Effector memory CD8-positive, alpha-beta T cell (primary cell): ENCODE data around the gene ZNF146.
A peak's percentile ranks its signal among the peaks of the same experiment; 100 is the strongest.
"Not testable (repeated sequence)": the region's sequence is repeated elsewhere in the genome, so short reads cannot be mapped to it uniquely, and the experiment has no call there.

Source experiments
- ATAC-seq: fragments of 150-1000 bp; cut with Tn5 transposase; replicated peaks from 2 replicates; pipeline ENCODE4 v1.10.0; 2021; ENCODE audit warnings: mild to moderate bottlenecking, moderate library complexity
- DNase-seq, 3 experiments: peaks; one replicate each; pipeline ENCODE4 v3.0.0; 2021
- H3K27ac Mint-ChIP-seq, 2 donors: one replicate each; pipeline ENCODE4 v1.8.0; 2022; ENCODE audit warnings: mild to moderate bottlenecking in 2 of 2, mixed read lengths in 2 of 2, moderate library complexity in 2 of 2
- H3K27me3 Mint-ChIP-seq, 2 donors: one replicate each; pipeline ENCODE4 v1.8.0; 2022; ENCODE audit warnings: mixed read lengths in 2 of 2
- H3K36me3 Mint-ChIP-seq: one replicate; pipeline ENCODE4 v1.8.0; 2022; ENCODE audit warnings: mild to moderate bottlenecking, moderate library complexity, mixed read lengths; ENCODE audit not compliant: insufficient read depth
- H3K4me1 Mint-ChIP-seq, 2 donors: one replicate each; pipeline ENCODE4 v1.8.0; 2022; ENCODE audit warnings: low read depth in 2 of 2, mixed read lengths in 2 of 2
- H3K4me3 Mint-ChIP-seq, 2 donors: one replicate each; pipeline ENCODE4 v1.8.0; 2022; ENCODE audit warnings: mild to moderate bottlenecking in 2 of 2, mixed read lengths in 2 of 2, moderate library complexity in 2 of 2
- H3K9me3 Mint-ChIP-seq, 2 donors: one replicate each; pipeline ENCODE4 v1.8.0; 2022; ENCODE audit warnings: mixed read lengths in 2 of 2
- total RNA-seq, 9 experiments: gene quantifications; one replicate each; lab custom pipeline; 2026; lab: John Stamatoyannopoulos, UW

Gene ZNF146
- total RNA-seq: 51.8 to 263 (median 217) reads per million in 9 experiments

- no peak within 1 kb of the TSS for H3K27ac Mint-ChIP-seq
- ATAC-seq: peak; percentile 79
- no peaks in the 10 kb centered on the region for H3K27me3 Mint-ChIP-seq
- no peaks in the 10 kb centered on the region for H3K9me3 Mint-ChIP-seq
- DNase-seq: peak; percentile 93 to 96 (median 93)
- H3K4me3 Mint-ChIP-seq: no peak within 1 kb of the TSS
- peaks cover 11 to 24% of the 10 kb centered on the region in 2 donors for H3K4me1 Mint-ChIP-seq
- H3K36me3 Mint-ChIP-seq: peaks cover 19% of the 10 kb centered on the region
Measured at GRCh38 chr19:36214386-36215275, at the start of gene ZNF146, which contains the start of gene ZNF565. Gene ZNF146 (plus strand): TSS chr19:36215106. CDS start chr19:36236441, 21,335 bp downstream. Gene ZNF565 (minus strand): TSS chr19:36214665. CDS start chr19:36201985, 12,680 bp downstream.

DNA sequence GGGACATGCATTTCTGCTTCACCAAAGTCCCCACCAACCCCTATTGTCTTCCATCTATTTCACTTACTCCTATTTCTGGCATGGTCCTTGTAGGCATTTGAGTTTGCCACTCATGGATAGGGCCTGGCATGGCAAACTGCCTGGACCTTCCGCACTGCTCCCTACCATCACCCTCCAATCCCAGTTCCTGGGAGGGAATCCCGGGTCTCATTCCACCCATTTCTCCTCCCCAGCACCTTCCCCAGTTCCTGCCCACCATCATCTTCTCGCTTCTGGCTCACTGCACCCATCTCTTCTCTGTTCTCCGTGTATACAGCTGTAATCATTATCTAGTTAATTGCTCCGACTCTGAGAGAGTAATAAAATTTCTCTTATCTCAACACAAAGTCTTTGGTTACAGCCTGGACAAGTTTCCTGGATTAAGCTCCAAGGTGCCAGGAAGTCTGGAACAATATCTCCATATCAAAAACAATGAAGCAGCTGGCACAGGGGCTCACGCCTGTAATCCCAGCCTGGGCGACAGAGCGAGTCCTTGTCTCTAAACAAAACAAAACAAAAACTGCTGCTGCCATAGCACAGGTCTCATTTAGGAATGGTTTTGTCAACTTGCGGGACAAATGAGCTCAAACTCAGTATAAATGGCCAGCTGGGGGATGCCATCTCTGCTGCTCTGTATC, 45.7 kb upstream of the ZNF146 start:
- peaks cover 5% of the 10 kb centered on the region for H3K36me3 Mint-ChIP-seq
- no peaks in the 10 kb centered on the region for H3K27me3 Mint-ChIP-seq
- no peaks in the 10 kb centered on the region for H3K9me3 Mint-ChIP-seq
- peaks cover 0 to 2% of the 10 kb centered on the region in 2 donors for H3K4me1 Mint-ChIP-seq
- no peak overlapping the region for H3K4me3 Mint-ChIP-seq
- no peak for ATAC-seq
- H3K27ac Mint-ChIP-seq: no peak overlapping the region
- DNase-seq: no peak

- Mint-ChIP-seq H3K4me3 (no peak overlapping the region), H3K36me3 (peaks cover 3% of the 10 kb centered on the region), H3K27ac (no peak overlapping the region), H3K4me1 (peaks cover 0 to 2% of the 10 kb centered on the region in 2 donors), H3K9me3 (no peaks in the 10 kb centered on the region), H3K27me3 (no peaks in the 10 kb centered on the region)
- DNase-seq (no peak), ATAC-seq (no peak)
Measured at GRCh38 chr19:36172852-36173251, 42.1 kb upstream of the ZNF146 start.

GRCh38 chr19:36173846-36174245, 41.1 kb upstream of the ZNF146 start:
- H3K27ac Mint-ChIP-seq, DNase-seq, H3K36me3 Mint-ChIP-seq, H3K9me3 Mint-ChIP-seq, H3K4me1 Mint-ChIP-seq, ATAC-seq, H3K27me3 Mint-ChIP-seq, H3K4me3 Mint-ChIP-seq: not testable (repeated sequence)

DNA sequence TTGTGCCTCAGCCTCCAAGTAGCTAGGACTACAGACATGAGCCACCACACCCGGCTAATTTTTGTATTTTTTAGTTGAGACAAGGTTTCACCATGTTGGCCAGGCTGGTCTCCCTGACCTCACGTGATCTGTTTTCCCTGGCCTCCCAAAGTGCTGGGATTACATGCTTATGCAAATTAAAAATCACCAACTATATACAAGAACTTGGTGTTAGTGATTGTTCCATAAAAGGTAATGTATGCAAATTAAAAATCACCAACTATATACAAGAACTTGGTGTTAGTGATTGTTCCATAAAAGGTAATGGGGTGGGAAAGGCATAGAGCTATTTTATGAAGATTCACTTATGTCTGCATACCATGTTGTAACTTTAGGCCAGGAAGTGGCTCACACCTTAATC, 35.8 kb upstream of the ZNF146 start:
- not testable (repeated sequence) for H3K9me3 Mint-ChIP-seq, H3K4me1 Mint-ChIP-seq, H3K27ac Mint-ChIP-seq

GRCh38 chr19:36182612-36183244, 32.2 kb upstream of the ZNF146 start:
- DNase-seq: no peak
- Mint-ChIP-seq H3K27ac (no peak overlapping the region), H3K27me3 (no peaks in the 10 kb centered on the region), H3K4me1 (no peaks in the 10 kb centered on the region), H3K9me3 (no peaks in the 10 kb centered on the region), H3K4me3 (no peak overlapping the region), H3K36me3 (peaks cover 15% of the 10 kb centered on the region)
- no peak for ATAC-seq

More for the DNA sequence above, 35.8 kb upstream of the ZNF146 start:
- ATAC-seq, DNase-seq, H3K4me3 Mint-ChIP-seq, H3K27me3 Mint-ChIP-seq: not testable (repeated sequence)
- H3K36me3 Mint-ChIP-seq: peaks cover 11% of the 10 kb centered on the region

- ATAC-seq (no peak), DNase-seq (no peak)
- Mint-ChIP-seq H3K27me3 (no peaks in the 10 kb centered on the region), H3K27ac (no peak overlapping the region), H3K36me3 (peaks cover 15% of the 10 kb centered on the region), H3K9me3 (no peaks in the 10 kb centered on the region), H3K4me1 (no peaks in the 10 kb centered on the region), H3K4me3 (no peak overlapping the region)
Measured at GRCh38 chr19:36183245-36183628, 31.7 kb upstream of the ZNF146 start.

DNA sequence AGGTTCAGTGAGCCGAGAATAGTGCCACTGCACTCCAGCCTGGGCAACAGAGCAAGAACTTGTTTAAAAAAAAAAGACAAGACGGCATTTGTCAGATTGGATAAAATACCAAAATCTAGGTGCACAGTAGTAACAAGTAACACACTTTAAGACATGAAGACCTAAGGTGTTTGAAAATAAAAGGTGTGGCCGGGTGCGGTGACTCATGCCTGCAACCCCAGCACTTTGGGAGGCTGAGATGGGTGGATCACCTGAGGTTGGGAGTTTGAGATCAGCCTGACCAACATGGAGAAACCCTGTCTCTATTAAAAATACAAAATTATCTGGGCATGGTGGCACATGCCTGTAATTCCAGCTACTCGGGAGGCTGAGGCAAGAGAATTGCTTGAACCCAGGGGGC, 28.2 kb upstream of the ZNF146 start:
- not testable (repeated sequence) for H3K27me3 Mint-ChIP-seq, ATAC-seq, H3K4me3 Mint-ChIP-seq, H3K4me1 Mint-ChIP-seq, H3K9me3 Mint-ChIP-seq, DNase-seq
- peak overlapping the region in 1 of 2 donors; percentile 33 for H3K27ac Mint-ChIP-seq
- H3K36me3 Mint-ChIP-seq: peaks cover 24% of the 10 kb centered on the region

DNA sequence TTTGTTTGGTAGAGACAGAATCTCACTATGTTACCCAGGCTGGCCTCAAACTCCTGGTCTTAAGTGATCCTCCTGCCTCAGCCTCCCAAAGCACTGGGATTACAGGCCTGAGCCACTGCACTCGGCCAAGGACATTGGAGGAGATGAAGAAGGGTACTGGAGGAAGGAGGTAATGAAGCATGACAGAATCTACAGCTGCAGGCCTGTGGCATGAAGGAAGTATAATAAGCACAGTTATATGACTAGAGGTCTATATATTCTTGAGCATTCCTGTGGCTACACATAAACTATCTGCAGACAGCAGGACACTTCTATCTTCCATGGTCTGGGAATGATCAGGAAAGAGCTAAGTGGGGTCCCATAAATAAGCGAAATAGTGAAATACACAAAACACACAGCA, 18.7 kb upstream of the ZNF146 start:
- Mint-ChIP-seq H3K9me3 (no peaks in the 10 kb centered on the region), H3K27ac (no peak overlapping the region), H3K4me1 (no peaks in the 10 kb centered on the region), H3K36me3 (peaks cover 24% of the 10 kb centered on the region), H3K27me3 (no peaks in the 10 kb centered on the region), H3K4me3 (no peak overlapping the region)
- DNase-seq (no peak), ATAC-seq (no peak)

GRCh38 chr19:36198119-36198518, 16.8 kb upstream of the ZNF146 start:
- ATAC-seq (no peak), DNase-seq (no peak)
- no peak overlapping the region for H3K4me3 Mint-ChIP-seq
- H3K9me3 Mint-ChIP-seq: no peaks in the 10 kb centered on the region
- no peaks in the 10 kb centered on the region for H3K27me3 Mint-ChIP-seq
- peaks cover 26% of the 10 kb centered on the region for H3K36me3 Mint-ChIP-seq
- no peak overlapping the region for H3K27ac Mint-ChIP-seq
- H3K4me1 Mint-ChIP-seq: no peaks in the 10 kb centered on the region

- Mint-ChIP-seq H3K4me1 (no peaks in the 10 kb centered on the region), H3K4me3 (no peak overlapping the region), H3K27me3 (no peaks in the 10 kb centered on the region), H3K9me3 (no peaks in the 10 kb centered on the region), H3K27ac (peak overlapping the region in 1 of 2 donors; percentile 8), H3K36me3 (peaks cover 7% of the 10 kb centered on the region)
- DNase-seq (no peak), ATAC-seq (no peak)
Measured at GRCh38 chr19:36201684-36202083, 13.2 kb upstream of the ZNF146 start.

- Mint-ChIP-seq H3K27me3 (no peaks in the 10 kb centered on the region), H3K9me3 (no peaks in the 10 kb centered on the region), H3K4me3 (no peak overlapping the region), H3K36me3 (peaks cover 10% of the 10 kb centered on the region), H3K27ac (no peak overlapping the region), H3K4me1 (peaks cover 0 to 2% of the 10 kb centered on the region in 2 donors)
- no peak for ATAC-seq
- DNase-seq: no peak
Measured at GRCh38 chr19:36203293-36203692, 11.6 kb upstream of the ZNF146 start.

DNA sequence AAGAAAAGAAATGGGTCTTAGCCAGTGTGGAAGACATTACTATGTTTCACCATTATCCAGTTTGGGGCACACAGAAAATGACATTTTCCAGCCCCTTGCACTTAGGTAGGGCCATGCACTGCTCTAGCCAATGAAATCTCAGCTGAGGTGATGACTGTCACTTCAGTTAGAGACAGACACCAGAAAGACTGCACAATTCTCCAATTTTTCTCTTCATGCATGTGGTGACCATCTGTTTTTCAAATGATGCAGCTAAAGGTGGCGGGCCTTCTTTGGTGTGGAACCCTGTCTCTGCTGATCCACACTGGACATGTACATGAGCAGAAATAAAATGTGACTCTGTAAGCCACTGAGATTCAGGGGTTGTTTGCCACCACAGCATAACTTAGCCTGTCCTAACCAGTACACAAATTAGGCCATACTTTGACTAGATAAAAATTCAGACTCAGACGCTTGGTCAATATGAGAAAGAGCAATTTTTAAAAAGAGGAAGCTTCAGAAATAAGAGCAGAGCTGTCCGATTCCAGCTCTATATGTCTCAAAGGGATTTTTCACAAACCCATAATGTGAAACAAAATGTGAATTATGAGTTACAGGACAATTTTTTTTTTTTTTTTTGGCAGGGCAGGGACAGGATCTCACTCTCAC, 7.2 kb upstream of the ZNF146 start:
- ATAC-seq (no peak), DNase-seq (no peak)
- Mint-ChIP-seq H3K4me3 (no peak overlapping the region), H3K27ac (no peak overlapping the region), H3K36me3 (peaks cover 7% of the 10 kb centered on the region), H3K9me3 (no peaks in the 10 kb centered on the region), H3K4me1 (peaks cover 0 to 2% of the 10 kb centered on the region in 2 donors), H3K27me3 (no peaks in the 10 kb centered on the region)
